Measurements from ENCODE around the gene DYNC2H1.

Gene DYNC2H1

DNA sequence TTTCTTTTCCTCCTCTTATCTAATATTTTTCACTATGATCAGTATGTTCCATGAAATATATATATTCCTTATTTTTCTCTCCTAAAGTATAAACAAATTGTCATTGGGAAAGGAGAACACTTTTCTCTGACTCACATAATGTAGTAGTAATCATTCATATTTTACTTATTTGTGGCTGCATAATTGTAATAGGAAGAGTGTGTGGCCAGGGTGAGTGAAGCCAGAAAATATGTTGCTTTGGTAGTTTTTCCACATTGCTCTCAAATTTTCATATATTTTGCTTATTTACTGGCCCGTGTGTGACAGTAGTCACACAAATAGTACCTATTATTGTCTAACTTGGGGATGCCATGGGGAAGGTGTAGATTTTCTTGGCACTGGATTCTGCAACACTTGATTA is 172.1 kb downstream of the DYNC2H1 start:
- DNase-seq (ENCODE audit: low spot score) = peak; percentile 11

DNA sequence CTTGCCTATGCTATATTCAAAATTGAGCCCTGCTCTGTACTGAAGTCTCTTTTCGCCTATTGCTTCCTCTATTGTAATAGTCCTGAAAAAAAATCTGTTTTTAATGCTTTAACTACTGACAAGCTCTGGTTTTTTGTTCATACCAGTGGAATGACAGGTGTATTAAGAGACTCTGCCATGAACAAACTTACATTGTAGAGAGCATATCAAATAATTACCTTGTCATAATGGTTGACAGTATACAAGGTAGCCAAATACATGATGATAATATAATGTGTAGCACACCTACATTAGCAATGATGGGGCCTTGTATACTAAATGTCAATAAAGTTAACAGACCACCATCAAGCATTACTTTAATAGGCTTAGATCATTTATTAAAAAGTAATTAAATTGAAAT is 175.0 kb downstream of the DYNC2H1 start:
- no peak for DNase-seq (ENCODE audit: low spot score)

DNA sequence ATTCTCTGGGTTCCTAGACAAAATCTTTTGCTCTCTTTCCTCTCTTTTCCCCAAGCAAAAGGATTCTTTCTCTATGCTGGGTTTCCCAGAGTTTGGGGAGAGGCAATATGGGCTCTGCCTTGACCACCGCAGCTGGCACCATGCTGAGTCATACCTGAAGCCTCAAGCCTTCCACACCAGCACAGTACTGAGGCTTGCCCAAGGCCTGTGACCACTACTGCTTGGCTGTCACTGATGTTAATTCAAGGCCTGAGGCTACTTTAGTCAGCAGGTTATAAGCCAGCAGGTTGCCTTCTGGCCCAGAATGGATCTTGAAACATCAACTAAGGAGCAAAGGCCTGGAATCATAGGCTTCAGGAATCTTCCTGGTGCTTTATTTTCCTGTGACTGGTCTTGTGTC is 185.3 kb downstream of the DYNC2H1 start:
- DNase-seq (ENCODE audit: low spot score) = peak; percentile 11

DNA sequence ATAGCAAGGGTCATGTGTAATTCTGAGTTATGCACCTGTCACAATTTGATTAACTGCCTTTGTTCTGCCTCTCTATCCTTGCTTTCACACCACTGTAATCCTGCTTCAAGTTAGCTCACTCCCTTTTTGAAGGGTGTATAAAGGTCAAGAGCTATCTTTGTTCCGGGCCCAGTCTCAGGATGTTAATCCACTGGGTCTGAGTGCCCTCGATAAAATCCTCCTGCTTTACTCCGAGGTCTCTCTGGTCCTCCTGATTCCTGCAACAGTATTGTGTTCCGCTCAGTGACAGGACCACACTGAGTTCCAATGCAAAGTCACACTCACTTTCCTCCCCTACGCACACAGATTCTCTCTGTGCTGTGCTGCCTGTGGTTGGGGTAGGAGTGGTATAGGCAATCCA is 186.5 kb downstream of the DYNC2H1 start:
- DNase-seq (ENCODE audit: low spot score) = no peak

DNA sequence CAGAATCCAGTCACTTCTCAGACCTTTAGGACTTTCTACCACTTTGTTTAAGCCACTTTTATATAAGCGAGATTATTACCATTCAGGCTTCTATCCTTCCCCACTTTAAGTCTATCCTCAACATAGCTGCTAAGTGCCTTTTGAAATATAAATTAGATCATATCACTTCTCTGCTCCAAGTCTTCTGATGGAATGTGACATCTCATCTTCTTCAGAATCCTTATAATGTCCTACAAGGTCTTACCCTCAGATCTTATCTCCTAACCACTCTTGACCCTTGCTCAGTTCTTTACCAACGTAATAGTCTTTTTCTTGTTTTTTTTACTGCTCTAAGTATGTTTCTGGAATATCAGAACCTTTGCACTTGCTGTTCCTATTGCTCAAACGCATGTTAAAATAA is 188.7 kb downstream of the DYNC2H1 start:
- DNase-seq (ENCODE audit: low spot score) = no peak

DNA sequence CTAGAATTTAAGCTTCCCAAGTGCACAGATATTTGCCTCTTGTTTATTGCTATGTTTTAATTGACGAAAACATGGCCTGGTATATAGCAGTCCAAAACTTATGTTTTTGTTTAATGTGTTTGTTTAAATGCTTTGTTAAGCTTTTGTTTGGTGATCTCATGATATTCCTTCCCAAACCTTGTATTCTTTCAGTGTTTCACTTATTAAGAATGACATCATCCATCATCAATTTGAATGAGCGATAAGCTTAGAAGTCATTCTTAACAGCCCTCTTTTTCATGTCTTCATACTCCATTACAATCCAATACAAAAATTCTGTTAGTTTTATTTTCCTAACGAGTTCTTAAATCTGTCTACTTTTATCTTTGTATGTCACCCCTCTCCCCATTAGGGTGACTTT is 206.0 kb downstream of the DYNC2H1 start:
- peak; percentile 25 for DNase-seq (ENCODE audit: low spot score)

DNA sequence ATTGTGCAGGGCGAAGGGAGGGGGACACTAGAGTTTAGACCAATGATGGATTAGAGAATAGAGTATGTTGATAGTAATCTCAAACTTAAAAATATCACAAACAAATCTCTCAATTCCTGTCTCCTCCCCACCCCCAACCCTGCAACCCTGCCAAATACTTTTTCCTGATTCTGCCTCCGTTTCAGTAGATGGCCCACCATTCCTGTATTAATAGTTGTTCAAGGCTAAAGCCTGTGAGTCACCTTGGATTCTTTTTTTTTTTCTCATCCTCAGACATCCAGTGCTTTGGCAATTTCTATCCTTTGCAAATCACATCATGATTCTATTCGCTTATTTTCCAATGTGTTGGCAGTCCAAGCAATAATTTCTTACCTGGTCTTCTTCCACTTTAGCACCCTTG is 207.9 kb downstream of the DYNC2H1 start:
- no peak for DNase-seq (ENCODE audit: low spot score)

DNA sequence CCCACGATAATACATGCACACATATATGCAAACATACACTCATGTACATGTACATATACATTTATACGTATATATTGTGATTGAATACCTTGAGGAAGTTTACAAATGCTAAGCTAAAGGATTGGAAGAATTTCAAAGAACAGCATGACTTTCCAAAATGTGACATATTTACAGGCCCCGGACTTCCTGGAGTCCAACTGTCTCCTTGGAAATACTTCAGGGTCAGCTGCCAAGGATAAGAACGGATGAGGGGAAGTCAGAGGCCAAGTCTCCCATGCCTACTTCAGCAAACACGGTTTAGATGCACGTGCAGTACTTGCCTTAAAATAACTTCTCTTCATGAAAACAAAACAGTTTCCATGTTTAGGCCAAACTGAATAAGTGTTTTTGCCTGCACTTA is 213.6 kb downstream of the DYNC2H1 start:
- DNase-seq (ENCODE audit: low spot score) = no peak

DNA sequence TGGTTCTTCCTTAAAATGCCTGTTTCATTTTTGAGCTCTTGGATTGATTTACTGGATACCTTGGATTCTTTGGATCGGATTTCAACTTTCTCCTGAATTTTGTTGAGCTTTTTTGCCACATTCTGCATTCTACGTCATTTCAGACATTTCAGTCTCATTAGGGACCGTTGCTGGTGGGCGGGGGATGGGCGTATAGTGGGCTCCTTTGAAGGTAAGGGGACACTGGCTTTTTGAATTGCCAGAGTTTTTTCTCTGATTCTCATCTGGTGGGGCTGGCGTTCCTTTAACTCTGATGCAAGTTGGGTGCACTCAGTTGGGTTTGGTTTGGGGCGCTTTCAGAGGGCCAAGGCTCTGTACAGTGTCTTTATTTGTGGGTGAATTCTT is 216.5 kb downstream of the DYNC2H1 start:
- no peak for DNase-seq (ENCODE audit: low spot score)

DNA sequence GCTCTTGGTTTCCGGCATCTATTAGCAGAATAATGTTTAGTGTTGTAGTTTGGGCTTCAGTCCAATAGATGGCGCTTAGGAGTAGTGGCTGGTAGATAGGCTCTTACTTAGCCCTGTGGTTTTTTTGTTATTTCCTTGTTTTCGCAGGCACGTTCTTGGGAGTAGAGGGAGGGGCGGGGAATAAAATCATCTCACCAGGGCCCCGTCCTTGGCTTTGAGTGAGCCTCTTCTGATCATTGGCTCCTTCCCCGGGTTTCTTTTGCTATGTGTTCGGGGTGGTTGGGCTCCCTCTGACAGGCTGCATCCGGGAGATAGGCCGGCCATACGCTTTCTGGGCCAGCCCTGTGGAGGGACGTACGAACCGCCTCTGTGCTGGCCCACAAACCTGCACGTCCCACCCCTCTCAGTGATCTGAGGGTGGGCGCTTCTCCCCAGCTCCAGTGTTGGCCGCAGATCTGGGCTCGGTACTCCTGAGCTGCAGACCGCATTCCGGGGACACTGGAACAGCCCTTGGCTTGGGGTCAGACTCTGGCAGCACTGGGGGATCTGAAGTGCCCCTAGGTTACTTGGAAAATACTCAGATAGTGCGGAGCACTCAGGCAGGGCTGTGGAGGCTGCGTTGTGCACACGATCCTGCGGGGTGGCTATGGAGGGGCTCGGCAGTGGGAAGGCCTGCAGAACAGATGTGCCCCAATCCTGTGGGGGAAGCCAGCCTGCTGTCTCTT is 217.0 kb downstream of the DYNC2H1 start:
- peak; percentile 82 for DNase-seq (ENCODE audit: low spot score)

DNA sequence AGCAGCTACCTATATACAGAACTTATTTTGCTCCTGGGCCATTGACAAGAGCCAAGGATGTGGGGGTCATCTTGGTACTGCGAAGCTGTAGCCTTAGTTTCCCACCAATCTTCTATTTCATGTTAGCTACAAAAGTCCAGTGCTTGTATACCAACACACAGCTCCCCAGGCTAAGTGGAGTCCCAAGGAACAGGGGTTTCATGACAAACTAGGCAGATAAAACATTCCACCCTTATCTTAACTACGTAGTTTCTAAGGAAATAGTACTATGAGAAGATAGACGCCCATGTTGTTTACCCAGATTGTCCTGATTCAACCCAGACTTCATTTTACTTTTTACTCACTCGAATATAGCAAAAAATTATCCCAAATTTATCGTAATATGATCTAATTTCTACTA is 218.5 kb downstream of the DYNC2H1 start:
- no peak for DNase-seq (ENCODE audit: low spot score)

DNA sequence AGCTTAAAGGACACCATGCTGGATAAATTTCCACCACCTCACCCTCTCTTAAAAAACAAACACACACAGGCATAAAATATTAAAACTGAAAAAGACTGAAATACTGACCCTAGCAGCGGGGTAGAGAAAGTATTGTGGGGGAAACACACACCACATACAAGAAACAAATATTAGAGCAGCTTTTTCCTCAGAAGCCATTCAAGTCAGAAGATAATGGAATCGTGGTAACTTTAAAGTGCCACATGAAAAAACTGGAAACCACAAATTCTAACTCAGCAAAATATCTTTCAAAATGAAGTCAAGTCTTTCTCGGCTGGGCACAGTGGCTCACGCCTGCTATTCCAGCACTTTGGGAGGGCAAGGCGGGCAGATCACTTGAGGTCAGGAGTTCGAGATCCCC is 223.2 kb downstream of the DYNC2H1 start:
- no peak for DNase-seq (ENCODE audit: low spot score)

DNA sequence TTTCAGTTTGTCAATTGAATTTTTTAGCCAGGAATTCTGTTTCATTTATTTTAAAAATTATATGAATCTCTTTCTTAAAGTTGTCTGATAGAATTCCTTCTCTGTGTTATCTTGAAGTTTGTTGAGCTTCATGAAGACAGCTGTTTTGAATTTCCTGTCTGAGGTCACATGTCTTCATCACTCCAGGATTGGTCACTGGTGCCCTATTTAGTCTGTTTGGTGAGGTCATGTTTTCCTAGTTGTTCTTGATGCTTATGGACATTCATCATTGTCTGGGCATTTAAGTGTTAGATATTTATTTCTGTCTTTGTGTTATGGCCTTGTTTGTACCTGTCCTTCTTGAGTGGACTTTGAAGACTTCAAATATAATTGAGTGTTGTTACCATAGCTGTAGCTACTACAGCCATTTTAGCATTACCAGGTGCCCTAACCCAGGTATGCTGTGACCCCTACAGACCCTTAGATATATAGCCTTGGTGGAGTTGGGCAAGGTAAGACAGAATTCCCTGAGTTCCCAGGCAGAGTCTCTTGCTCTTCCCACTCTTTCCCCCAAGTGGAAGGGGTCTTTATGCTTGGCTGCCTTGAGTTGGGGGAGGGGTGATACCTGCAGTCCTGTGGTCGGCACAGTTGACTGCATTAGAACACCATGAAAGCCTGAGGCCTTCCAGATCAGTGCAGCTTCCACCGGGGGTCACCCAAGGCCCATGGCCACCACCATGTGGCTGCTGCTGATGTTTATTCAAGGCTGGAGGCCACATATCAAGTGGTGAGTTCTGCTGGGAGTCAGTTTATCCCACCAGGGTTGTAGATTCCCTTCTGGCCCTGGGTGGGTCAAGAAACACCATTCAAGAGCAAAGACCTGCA is 229.6 kb downstream of the DYNC2H1 start:
- peak; percentile 47 for DNase-seq (ENCODE audit: low spot score)

DNA sequence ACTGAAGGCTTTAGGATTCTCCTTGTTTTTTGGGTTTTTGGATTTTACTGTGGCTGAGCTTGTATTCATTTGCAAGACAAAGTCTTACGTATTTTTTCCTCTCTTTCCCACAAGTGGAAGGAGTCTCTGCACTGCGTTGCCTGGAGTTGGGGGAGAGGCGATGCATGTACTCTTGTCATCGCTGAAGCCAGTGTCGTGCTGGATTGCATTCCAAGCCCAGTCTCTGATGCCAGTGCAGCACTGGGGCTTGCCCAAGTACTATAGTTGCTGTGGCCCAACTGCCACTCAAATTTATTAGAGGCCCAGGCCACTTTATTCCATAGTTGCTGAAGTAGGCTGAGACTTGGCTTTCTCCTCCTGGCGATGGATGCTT is 230.2 kb downstream of the DYNC2H1 start:
- DNase-seq (ENCODE audit: low spot score) = no peak

DNA sequence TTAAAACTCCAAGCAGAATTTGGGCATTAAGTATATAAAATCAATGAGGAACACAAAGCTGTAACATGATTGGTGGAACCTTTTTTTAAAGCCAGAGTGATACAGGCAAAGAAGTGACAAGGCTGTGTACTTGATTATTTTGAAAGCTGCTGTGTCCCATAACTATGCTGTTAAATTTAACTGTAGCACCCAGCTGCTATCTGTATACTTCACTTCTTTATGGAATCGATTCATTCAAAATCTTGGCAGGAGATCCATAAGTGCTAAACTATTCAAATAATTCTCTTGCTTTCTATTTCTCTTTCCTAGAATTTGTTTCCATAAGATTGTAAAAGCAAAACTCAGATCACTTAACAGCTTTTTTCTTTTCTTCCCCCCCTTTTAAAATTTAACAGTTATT is 231.7 kb downstream of the DYNC2H1 start:
- DNase-seq (ENCODE audit: low spot score) = no peak

DNA sequence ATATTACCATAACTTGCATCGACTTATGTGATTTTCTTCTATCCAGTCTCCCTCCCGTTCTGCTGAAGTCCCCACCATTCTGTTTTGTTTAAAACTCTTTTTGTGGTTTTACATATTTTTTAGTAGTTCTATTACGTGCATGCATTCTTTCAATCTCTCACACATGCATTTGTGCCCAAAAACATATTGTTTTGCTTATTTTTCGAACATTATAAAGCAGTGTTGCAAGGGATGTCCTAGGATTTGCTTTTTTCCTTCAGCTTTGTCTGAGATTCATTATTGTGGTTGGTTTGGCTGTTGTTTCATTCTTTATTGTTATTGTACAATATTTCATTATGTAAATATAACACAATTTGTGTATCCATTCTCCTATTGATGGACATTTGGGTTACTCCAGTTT is 235.7 kb downstream of the DYNC2H1 start:
- DNase-seq (ENCODE audit: low spot score) = no peak

DNA sequence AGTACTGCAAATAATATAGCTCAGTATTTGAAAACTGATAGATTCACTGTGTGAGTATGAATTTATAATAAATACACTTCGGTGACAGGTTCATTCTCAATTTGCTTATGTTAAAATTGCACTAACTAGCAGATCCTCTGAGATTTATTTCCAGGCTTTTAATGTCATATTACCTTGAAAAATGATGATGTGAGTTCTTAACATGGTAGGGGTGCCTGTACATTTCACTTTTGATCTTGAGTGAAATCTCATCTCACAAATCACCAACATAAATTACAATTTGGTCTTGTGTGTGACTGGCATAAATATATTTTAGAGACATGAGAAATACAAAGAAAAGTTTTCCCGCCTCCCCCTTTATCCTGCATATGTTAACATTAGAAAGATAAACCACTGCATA is 240.4 kb downstream of the DYNC2H1 start:
- DNase-seq (ENCODE audit: low spot score) = no peak

DNA sequence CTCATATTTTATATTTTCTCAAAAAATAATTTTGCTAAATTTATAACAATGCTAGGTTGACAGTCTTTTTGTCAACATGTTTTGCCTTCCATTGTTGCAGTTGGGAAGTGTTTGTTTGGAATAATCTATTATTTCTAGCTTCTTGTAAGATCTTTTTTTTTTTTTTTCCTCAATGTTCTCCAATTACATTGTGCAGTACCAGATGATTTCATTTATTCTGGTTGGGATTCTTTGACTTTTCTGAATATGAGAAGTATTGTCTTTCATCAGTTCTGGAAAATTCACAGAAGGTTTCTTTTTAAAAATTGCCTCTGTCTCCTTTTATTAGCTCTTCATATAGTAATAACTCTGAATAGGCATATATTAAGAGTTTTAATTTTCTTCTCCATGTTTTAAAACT is 245.4 kb downstream of the DYNC2H1 start:
- DNase-seq (ENCODE audit: low spot score) = no peak

DNA sequence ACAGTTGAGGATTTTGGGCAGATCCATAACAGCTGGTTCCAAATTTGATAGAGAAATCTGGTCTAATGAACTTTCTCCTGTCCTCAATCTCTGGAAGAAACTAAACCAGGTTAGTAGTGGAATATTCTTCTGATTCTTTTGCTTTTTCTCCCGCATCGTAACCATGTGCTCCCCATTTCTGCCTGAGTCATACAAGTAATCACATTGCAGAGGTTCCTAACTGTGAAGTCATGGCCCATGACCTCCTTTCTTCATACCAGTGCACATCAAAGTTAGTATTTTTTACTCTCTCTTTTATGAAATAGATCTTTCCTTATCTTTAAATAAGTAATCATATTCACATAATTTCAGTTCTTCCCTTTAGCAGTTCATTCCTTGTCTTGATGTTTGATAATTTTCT is 249.0 kb downstream of the DYNC2H1 start:
- DNase-seq (ENCODE audit: low spot score) = peak; percentile 30

DNA sequence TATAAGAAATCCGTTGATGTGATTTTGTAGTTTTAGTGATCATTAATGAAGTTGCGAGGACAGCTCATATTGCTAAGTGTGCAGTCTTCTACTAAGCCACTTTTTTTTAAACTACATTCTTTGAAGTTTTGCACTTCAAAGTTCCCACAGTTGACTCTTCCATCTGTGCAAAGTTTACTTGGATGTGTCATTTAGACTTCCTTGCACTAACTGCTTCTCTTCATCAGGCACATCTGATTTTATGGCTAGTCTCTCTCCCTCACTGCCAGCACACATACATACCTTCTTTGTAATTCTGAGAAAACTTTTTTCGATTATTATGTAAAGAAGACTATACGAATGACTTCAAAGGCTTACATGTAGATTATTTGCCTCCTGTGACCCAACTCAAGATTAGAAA is 250.0 kb downstream of the DYNC2H1 start:
- peak; percentile 26 for DNase-seq (ENCODE audit: low spot score)

DNA sequence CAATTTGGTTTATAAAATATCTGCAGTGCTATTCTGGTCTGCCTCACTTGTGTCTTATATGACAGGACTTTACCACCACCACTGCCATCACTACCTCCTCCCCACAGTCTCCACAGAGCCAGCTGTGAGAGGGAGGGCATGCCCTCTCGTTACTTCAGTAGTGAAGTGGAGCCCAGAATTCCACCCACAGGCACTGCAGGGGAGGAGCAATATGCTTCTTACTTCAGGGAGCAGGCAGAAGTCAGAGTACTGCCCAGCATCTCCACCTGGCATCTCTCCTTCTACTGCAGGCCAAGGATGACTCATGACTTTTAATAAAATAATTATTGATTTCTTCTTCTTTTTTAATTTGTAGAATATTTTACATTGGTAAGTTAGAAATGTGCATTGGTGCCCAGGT is 255.5 kb downstream of the DYNC2H1 start:
- no peak for DNase-seq (ENCODE audit: low spot score)

DNA sequence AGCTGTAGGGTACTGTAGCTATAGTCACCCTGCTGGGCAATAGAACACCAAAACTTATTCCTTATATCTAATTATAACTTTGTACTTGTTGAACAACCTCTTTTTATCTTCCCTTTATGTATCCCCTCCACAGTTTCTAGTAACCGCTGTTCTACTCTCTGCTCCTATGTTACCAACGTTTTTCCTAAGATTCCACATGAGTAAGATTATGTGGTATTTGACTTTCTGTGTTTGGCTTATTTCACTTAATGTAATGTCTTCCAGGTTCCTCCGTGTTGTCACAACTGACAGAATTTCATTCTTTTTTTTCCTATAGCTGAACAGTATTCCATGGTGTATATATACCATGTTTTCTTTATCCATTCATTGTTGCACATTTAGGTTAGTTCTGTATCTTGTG is 258.4 kb downstream of the DYNC2H1 start:
- DNase-seq (ENCODE audit: low spot score) = no peak

DNA sequence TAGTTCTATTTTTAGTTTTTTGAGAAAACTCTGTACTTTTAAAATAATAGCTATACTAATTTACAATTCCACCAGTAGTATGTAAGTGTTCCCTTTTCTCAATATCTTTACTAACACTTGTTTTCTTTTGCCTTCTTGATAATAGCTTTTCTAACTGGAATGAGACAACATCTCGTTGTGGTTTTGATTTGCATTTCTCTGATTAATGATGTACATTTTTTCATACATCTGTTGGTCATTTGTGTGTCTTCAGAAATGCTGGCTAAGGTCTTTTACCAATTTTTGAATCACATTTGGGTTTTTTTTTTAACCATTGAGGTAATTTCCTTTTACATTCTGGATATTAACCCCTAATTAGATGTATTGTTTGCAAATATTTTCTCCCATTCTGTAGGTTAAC is 258.9 kb downstream of the DYNC2H1 start:
- no peak for DNase-seq (ENCODE audit: low spot score)

DNA sequence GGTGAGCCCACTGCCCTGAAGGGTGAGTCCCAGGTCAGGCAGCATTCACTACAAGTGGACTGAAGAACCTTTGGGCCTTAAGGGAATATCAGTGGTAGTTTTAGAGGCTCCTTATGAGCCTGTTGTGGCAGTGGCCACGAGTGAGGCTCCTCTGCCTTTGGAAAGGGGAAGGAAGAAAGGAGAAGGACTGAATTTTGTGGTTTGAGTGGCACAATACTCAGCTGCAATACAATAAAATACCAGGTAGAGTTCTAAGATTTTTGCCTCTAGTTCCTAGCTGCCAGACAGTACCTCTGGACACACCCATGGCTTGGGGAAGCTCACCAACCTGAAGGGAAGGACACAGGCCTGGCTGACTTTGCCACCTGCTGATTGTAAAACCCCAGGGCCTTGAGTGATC is 260.9 kb downstream of the DYNC2H1 start:
- no peak for DNase-seq (ENCODE audit: low spot score)
